ENCODE data around the gene CARNS1. TPM values are rescaled to one million over a fixed set of nuclear protein-coding genes. Genes with fewer than 3 reads are reported as not detected.
A peak's percentile ranks its signal among the peaks of the same experiment; 100 is the strongest.

CARNS1 gene
- total and polyA plus RNA-seq, 4 donors = 8.6 to 38.6 (median 25.7) TPM

GRCh38 chr11:67387518-67387917 is 28.0 kb upstream of the CARNS1 start:
- peaks cover 30% of the 10 kb centered on the region for H3K4me1 ChIP-seq (ENCODE audit: control insufficient read depth, insufficient read depth, low read length)
- WGBS (ENCODE audit: insufficient coverage) = 51% methylated on average over 5 of the region's 6 CpGs
- DNase-seq (ENCODE audit: low read depth in 4 of 6, low spot score in 6 of 6) = no peak

GRCh38 chr11:67389477-67389876 is 26.0 kb upstream of the CARNS1 start:
- 61% methylated on average over 4 of the region's 6 CpGs for WGBS (ENCODE audit: insufficient coverage)
- Histone ChIP-seq H3K4me3 (ENCODE audit: low read depth, low read length) (no peak overlapping the region), H3K27me3 (ENCODE audit: control insufficient read depth, insufficient read depth, low read length) (no peaks in the 10 kb centered on the region), H3K4me1 (ENCODE audit: control insufficient read depth, insufficient read depth, low read length) (peaks cover 30% of the 10 kb centered on the region), H3K9me3 (ENCODE audit: control insufficient read depth, insufficient read depth, low read length) (no peaks in the 10 kb centered on the region), H3K36me3 (ENCODE audit: control insufficient read depth, insufficient read depth, low read length) (peaks cover 22% of the 10 kb centered on the region), H3K27ac (ENCODE audit: low read depth, low read length) (no peak overlapping the region)
- DNase-seq (ENCODE audit: low read depth in 4 of 6, low spot score in 6 of 6) = peak in 1 of 6 donors; percentile 23

More at GRCh38 chr11:67387518-67387917, 28.0 kb upstream of the CARNS1 start:
- H3K27ac ChIP-seq (ENCODE audit: low read depth, low read length) = no peak overlapping the region
- no peaks in the 10 kb centered on the region for H3K9me3 ChIP-seq (ENCODE audit: control insufficient read depth, insufficient read depth, low read length)
- no peaks in the 10 kb centered on the region for H3K27me3 ChIP-seq (ENCODE audit: control insufficient read depth, insufficient read depth, low read length)
- H3K4me3 ChIP-seq (ENCODE audit: low read depth, low read length) = no peak overlapping the region
- H3K36me3 ChIP-seq (ENCODE audit: control insufficient read depth, insufficient read depth, low read length) = peaks cover 6% of the 10 kb centered on the region

GRCh38 chr11:67390947-67391303 is 24.6 kb upstream of the CARNS1 start:
- Histone ChIP-seq H3K27me3 (ENCODE audit: control insufficient read depth, insufficient read depth, low read length) (no peaks in the 10 kb centered on the region), H3K9me3 (ENCODE audit: control insufficient read depth, insufficient read depth, low read length) (no peaks in the 10 kb centered on the region), H3K4me3 (ENCODE audit: low read depth, low read length) (peak overlapping the region; percentile 85), H3K36me3 (ENCODE audit: control insufficient read depth, insufficient read depth, low read length) (peaks cover 32% of the 10 kb centered on the region), H3K27ac (ENCODE audit: low read depth, low read length) (peak overlapping the region; percentile 87), H3K4me1 (ENCODE audit: control insufficient read depth, insufficient read depth, low read length) (peaks cover 20% of the 10 kb centered on the region)
- WGBS (ENCODE audit: insufficient coverage) = 2% methylated on average over 10 of the region's 15 CpGs
- DNase-seq (ENCODE audit: low read depth in 4 of 6, low spot score in 6 of 6) = no peak

GRCh38 chr11:67391304-67392182 is 23.9 kb upstream of the CARNS1 start, which contains the start of gene RAD9A:
Gene RAD9A, plus strand, starts transcription at chr11:67391986. Its CDS starts 59 bp downstream, at chr11:67392045.
- H3K36me3 ChIP-seq (ENCODE audit: control insufficient read depth, insufficient read depth, low read length) = peaks cover 39% of the 10 kb centered on the region
- H3K27me3 ChIP-seq (ENCODE audit: control insufficient read depth, insufficient read depth, low read length) = no peaks in the 10 kb centered on the region
- peak within 1 kb of the TSS; percentile 87 for H3K27ac ChIP-seq (ENCODE audit: low read depth, low read length)
- H3K9me3 ChIP-seq (ENCODE audit: control insufficient read depth, insufficient read depth, low read length) = no peaks in the 10 kb centered on the region
- H3K4me3 ChIP-seq (ENCODE audit: low read depth, low read length) = peak within 1 kb of the TSS; percentile 85
- peaks cover 23% of the 10 kb centered on the region for H3K4me1 ChIP-seq (ENCODE audit: control insufficient read depth, insufficient read depth, low read length)
- WGBS (ENCODE audit: insufficient coverage) = under 1% methylated on average over 72 of the region's 75 CpGs
- peak; percentile 87 to 98 (median 94) for DNase-seq (ENCODE audit: low read depth in 4 of 6, low spot score in 6 of 6)

- H3K9me3 ChIP-seq (ENCODE audit: control insufficient read depth, insufficient read depth, low read length) = no peaks in the 10 kb centered on the region
- no peak for DNase-seq (ENCODE audit: low read depth in 4 of 6, low spot score in 6 of 6)
- H3K4me3 ChIP-seq (ENCODE audit: low read depth, low read length) = peak overlapping the region; percentile 63
- H3K27ac ChIP-seq (ENCODE audit: low read depth, low read length) = no peak overlapping the region
- 6% methylated on average over 31 of the region's 31 CpGs for WGBS (ENCODE audit: insufficient coverage)
- peaks cover 28% of the 10 kb centered on the region for H3K4me1 ChIP-seq (ENCODE audit: control insufficient read depth, insufficient read depth, low read length)
- H3K27me3 ChIP-seq (ENCODE audit: control insufficient read depth, insufficient read depth, low read length) = no peaks in the 10 kb centered on the region
- H3K36me3 ChIP-seq (ENCODE audit: control insufficient read depth, insufficient read depth, low read length) = peaks cover 46% of the 10 kb centered on the region
Observed at GRCh38 chr11:67392183-67392715, 23.2 kb upstream of the CARNS1 start.

DNA sequence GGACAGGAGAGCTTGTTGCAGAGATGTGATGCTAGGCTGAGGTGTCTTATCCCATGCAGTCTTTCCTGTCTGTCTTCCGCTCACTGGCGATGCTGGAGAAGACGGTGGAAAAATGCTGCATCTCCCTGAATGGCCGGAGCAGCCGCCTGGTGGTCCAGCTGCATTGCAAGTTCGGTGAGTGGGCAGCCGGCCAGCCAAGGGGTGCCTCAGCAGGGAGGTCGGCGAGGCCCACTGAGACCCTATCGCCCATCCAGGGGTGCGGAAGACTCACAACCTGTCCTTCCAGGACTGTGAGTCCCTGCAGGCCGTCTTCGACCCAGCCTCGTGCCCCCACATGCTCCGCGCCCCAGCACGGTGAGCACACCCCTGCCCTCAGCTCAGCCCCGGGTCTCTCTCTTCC is 22.0 kb upstream of the CARNS1 start:
- WGBS (ENCODE audit: insufficient coverage) = 93% methylated on average over 16 of the region's 18 CpGs
- H3K27ac ChIP-seq (ENCODE audit: low read depth, low read length) = no peak overlapping the region
- no peaks in the 10 kb centered on the region for H3K27me3 ChIP-seq (ENCODE audit: control insufficient read depth, insufficient read depth, low read length)
- no peaks in the 10 kb centered on the region for H3K9me3 ChIP-seq (ENCODE audit: control insufficient read depth, insufficient read depth, low read length)
- no peak for DNase-seq (ENCODE audit: low read depth in 4 of 6, low spot score in 6 of 6)
- H3K36me3 ChIP-seq (ENCODE audit: control insufficient read depth, insufficient read depth, low read length) = peaks cover 58% of the 10 kb centered on the region
- H3K4me1 ChIP-seq (ENCODE audit: control insufficient read depth, insufficient read depth, low read length) = peaks cover 33% of the 10 kb centered on the region
- no peak overlapping the region for H3K4me3 ChIP-seq (ENCODE audit: low read depth, low read length)

DNA sequence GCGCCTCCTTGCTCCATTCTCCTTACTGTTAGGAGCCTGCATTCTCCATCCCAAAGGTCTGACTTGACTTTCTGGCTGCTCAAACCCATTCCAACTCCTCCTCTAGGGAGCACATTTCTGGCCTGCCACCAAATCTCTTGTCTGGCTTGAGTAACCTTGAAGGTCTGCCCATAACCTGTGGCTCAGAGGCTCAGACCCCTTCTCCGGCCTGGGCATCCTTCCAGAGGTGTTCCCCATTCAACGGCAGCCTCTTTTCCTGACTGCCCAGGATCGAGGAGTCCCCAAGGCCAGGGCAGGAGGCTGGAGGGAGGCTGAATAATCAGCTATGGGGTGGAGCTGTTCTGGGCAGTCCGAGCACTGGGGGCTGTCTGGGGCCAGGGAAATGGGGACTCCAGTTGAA is 21.5 kb upstream of the CARNS1 start:
- 93% methylated on average over 5 of the region's 5 CpGs for WGBS (ENCODE audit: insufficient coverage)
- no peak overlapping the region for H3K4me3 ChIP-seq (ENCODE audit: low read depth, low read length)
- no peaks in the 10 kb centered on the region for H3K27me3 ChIP-seq (ENCODE audit: control insufficient read depth, insufficient read depth, low read length)
- H3K4me1 ChIP-seq (ENCODE audit: control insufficient read depth, insufficient read depth, low read length) = peaks cover 37% of the 10 kb centered on the region
- no peak overlapping the region for H3K27ac ChIP-seq (ENCODE audit: low read depth, low read length)
- no peaks in the 10 kb centered on the region for H3K9me3 ChIP-seq (ENCODE audit: control insufficient read depth, insufficient read depth, low read length)
- H3K36me3 ChIP-seq (ENCODE audit: control insufficient read depth, insufficient read depth, low read length) = peaks cover 59% of the 10 kb centered on the region
- no peak for DNase-seq (ENCODE audit: low read depth in 4 of 6, low spot score in 6 of 6)

DNA sequence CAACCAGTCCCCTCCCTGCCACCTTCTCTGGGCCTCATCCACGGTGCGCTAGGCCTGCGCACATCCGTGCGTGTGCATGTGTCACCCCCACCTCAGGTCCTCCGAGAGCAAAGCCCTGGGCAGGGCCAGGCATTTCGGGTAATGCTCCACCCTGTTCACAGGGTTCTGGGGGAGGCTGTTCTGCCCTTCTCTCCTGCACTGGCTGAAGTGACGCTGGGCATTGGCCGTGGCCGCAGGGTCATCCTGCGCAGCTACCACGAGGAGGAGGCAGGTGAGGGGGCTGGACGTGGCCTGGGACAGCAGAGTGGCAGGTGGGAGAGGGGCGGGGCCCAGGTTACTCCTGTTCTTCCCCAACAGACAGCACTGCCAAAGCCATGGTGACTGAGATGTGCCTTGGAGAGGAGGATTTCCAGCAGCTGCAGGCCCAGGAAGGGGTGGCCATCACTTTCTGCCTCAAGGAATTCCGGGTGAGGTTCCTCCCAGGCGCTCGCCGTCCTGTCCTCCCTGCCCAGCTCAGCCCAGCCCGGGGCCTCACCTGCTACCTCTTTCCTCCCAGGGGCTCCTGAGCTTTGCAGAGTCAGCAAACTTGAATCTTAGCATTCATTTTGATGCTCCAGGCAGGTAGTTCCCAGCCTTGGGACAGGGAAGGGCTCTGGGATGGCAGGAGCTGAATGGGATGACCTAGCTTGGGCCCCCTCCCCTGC is 19.8 kb upstream of the CARNS1 start:
- 93% methylated on average over 18 of the region's 19 CpGs for WGBS (ENCODE audit: insufficient coverage)
- no peak for DNase-seq (ENCODE audit: low read depth in 4 of 6, low spot score in 6 of 6)
- Histone ChIP-seq H3K36me3 (ENCODE audit: control insufficient read depth, insufficient read depth, low read length) (peaks cover 74% of the 10 kb centered on the region), H3K9me3 (ENCODE audit: control insufficient read depth, insufficient read depth, low read length) (no peaks in the 10 kb centered on the region), H3K4me1 (ENCODE audit: control insufficient read depth, insufficient read depth, low read length) (peaks cover 51% of the 10 kb centered on the region), H3K4me3 (ENCODE audit: low read depth, low read length) (no peak overlapping the region), H3K27ac (ENCODE audit: low read depth, low read length) (no peak overlapping the region), H3K27me3 (ENCODE audit: control insufficient read depth, insufficient read depth, low read length) (no peaks in the 10 kb centered on the region)

GRCh38 chr11:67396259-67396581 is 19.3 kb upstream of the CARNS1 start:
- peaks cover 76% of the 10 kb centered on the region for H3K36me3 ChIP-seq (ENCODE audit: control insufficient read depth, insufficient read depth, low read length)
- no peak for DNase-seq (ENCODE audit: low read depth in 4 of 6, low spot score in 6 of 6)
- H3K9me3 ChIP-seq (ENCODE audit: control insufficient read depth, insufficient read depth, low read length) = no peaks in the 10 kb centered on the region
- WGBS (ENCODE audit: insufficient coverage) = 87% methylated on average over 7 of the region's 7 CpGs
- no peak overlapping the region for H3K4me3 ChIP-seq (ENCODE audit: low read depth, low read length)
- H3K27ac ChIP-seq (ENCODE audit: low read depth, low read length) = no peak overlapping the region
- H3K4me1 ChIP-seq (ENCODE audit: control insufficient read depth, insufficient read depth, low read length) = peaks cover 51% of the 10 kb centered on the region
- H3K27me3 ChIP-seq (ENCODE audit: control insufficient read depth, insufficient read depth, low read length) = no peaks in the 10 kb centered on the region
